ENCODE results near the gene MEGF11. TPM values are rescaled to one million over a fixed set of nuclear protein-coding genes. Genes with fewer than 3 reads are reported as not detected.

MEGF11 gene
- total RNA-seq, 1 experiment from 2014 or later = 2.3 TPM

- ATAC-seq = no peak
- intact Hi-C loops (cut with micrococcal nuclease) = no loop called here
- CTCF ChIA-PET = no interaction called here
Observed at GRCh38 chr15:65931221-65931620, 322.3 kb downstream of the MEGF11 start.

More at GRCh38 chr15:65931221-65931620, 322.3 kb downstream of the MEGF11 start:
- no TSS peak for BruUV-seq (replicated peaks)
- no peak overlapping the region for H3K27ac ChIP-seq (ENCODE audit: low read depth, low read length)
- no peaks in the 10 kb centered on the region for H4K20me1 ChIP-seq (ENCODE audit: insufficient read depth)
- no peaks in the 10 kb centered on the region for H3K79me2 ChIP-seq (ENCODE audit: insufficient read depth, low read length)
- H3K9me2 ChIP-seq (ENCODE audit: insufficient read depth) = no peaks in the 10 kb centered on the region
- H3K9ac ChIP-seq (ENCODE audit: low read length) = no peak overlapping the region
- H3K4me1 ChIP-seq (ENCODE audit: control insufficient read depth in 1 of 2, insufficient read depth in 2 of 2, low read length in 2 of 2) = no peaks in the 10 kb centered on the region
- H3K9me3 ChIP-seq (ENCODE audit: control insufficient read depth in 1 of 2, insufficient read depth in 1 of 2, low read depth in 1 of 2, low read length in 2 of 2) = no peaks in the 10 kb centered on the region
- ChIA-PET POLR2A (no interaction called here), RAD21 (ENCODE audit: low non-redundant PET in 1 of 2, low total read pairs in 2 of 2, uncharacterized antibody in 2 of 2, unreplicated experiment in 2 of 2) (no interaction called here)
- TF ChIP-seq SP1 (IDR thresholded peaks at IDR 0.05; ENCODE audit: low read depth) = no peak
- no peak for TF ChIP-seq MAX (IDR thresholded peaks at IDR 0.05)
- no peak for TF ChIP-seq ATF3 (IDR thresholded peaks at IDR 0.05)
- TF ChIP-seq SRF (IDR thresholded peaks at IDR 0.05; ENCODE audit: low read depth) = no peak
- TF ChIP-seq JUND (IDR thresholded peaks at IDR 0.05) = no peak
- TF ChIP-seq RAD21 (IDR thresholded peaks at IDR 0.05; ENCODE audit: low read depth) = no peak
- no peak for TF ChIP-seq POLR2AphosphoS5 (IDR thresholded peaks at IDR 0.05; ENCODE audit: low read depth, low read length)
- TF ChIP-seq ZBTB33 (IDR thresholded peaks at IDR 0.05; ENCODE audit: extremely low read depth, insufficient replicate concordance, low read length) = no peak
- no peak for TF ChIP-seq EGR1 (IDR thresholded peaks at IDR 0.05; ENCODE audit: low read depth)
- H3K4me3 ChIP-seq (replicated peaks in 1 of 2; ENCODE audit: low read depth in 1 of 2, low read length in 2 of 2) = no peak overlapping the region
- H3K36me3 ChIP-seq (ENCODE audit: control insufficient read depth in 1 of 2, insufficient read depth in 2 of 2, low read length in 2 of 2) = no peaks in the 10 kb centered on the region
- DNase-seq (ENCODE audit: low read depth, low spot score) = no peak
- H3K27me3 ChIP-seq (ENCODE audit: insufficient read depth, low read length) = no peaks in the 10 kb centered on the region
- no peak overlapping the region for H2AFZ ChIP-seq (ENCODE audit: low read depth, low read length, poor library complexity, severe bottlenecking)
- H3K4me2 ChIP-seq (ENCODE audit: low read length) = no peak overlapping the region
